GM19351 (cell line): ENCODE data around the gene TRMT1.

Experiments
- ATAC-seq: cut with Tn5 transposase; IDR thresholded peaks from one replicate; pipeline ENCODE4 v1.9.1; 2021; ENCODE audit warnings: mild to moderate bottlenecking, moderate library complexity; ENCODE audit not compliant: unreplicated experiment

TRMT1 gene

GRCh38 chr19:13057147-13057572 lies 59.4 kb downstream of the TRMT1 start:
- ATAC-seq, result no peak

GRCh38 chr19:13056052-13056660 lies 60.4 kb downstream of the TRMT1 start:
- no peak for ATAC-seq

DNA sequence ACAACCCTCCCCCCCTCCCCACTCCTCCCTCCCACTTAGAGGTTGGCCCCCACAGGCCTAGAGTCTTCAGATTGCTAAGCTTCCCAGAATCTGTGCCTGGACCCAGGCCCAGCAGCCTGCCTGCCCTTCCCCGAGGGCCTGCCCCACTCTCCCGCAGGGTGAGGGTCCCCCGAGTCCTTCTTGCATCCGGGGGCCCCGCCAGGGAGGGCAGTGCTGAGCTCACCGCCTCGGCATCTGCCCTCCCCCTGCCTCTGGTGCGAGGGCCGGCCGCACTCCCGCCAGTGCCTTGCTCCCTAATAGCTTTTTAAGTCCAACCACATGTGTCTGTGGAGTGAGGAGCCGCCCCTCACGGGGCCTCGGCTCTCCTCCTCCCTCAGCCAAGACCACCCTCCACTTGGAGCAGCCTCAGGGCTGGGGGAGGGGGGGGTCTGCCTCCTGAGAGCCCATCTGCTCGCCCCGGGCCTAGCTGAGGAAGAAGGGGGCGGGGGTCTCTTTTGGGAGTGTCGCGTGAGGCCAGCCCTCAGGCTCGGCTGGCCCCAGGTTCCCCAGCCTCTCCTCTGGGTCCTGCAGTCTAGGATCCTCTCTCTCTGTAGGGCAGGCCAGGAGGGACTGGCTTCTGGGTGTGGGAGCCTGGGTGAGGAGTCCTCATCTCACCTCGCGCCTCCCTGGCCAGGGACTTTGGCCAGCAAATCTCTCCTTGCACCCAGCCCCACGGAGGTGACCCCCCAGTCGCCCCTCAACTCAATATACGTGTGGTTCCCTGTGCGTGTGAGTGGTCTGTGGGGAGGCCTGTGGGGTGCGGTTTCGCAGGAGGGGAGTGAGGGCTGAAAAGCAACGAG lies 61.1 kb downstream of the TRMT1 start:
- ATAC-seq, result no peak
